ENCODE data around the gene PLXNA4. TPM values are rescaled to one million over a fixed set of nuclear protein-coding genes. Genes with fewer than 3 reads are reported as not detected.
A peak's percentile ranks its signal among the peaks of the same experiment; 100 is the strongest.
"Not testable (repeated sequence)": the region's sequence is repeated elsewhere in the genome, so short reads cannot be mapped to it uniquely, and the experiment has no call there.

PLXNA4 gene
- total RNA-seq, 1 donor from 2014 or later: 17.6 TPM

- intact Hi-C loops (cut with DNase I): no loop called here
- no peak for ATAC-seq
- no peak for DNase-seq (ENCODE audit: missing footprints)
These were observed 393.3 kb downstream of the PLXNA4 start for GRCh38 chr7:132182992-132183391.

GRCh38 chr7:132181946-132182685 is 394.2 kb downstream of the PLXNA4 start:
- DNase-seq (ENCODE audit: missing footprints): no peak

DNA sequence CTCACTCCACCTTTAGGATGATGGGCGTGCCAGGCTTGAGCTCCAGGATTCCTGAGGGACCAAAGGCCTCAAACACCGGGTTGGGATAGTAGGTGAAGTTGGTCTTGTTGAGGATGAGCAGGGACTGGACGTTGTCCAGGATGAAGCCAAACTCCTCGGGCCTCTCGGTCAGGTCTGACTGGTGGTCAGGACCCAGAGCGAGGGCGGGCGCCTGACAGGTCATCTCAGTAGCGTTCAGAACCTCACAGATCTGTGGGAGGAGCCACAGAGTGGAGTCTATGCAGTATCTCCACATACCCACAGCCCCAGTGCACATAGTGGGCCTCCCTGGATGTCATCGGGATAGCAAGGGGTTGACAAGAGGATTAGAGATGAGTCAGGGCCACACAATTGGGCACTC is 394.9 kb downstream of the PLXNA4 start:
- ATAC-seq (no peak), DNase-seq (ENCODE audit: missing footprints) (no peak)
- intact Hi-C loops (cut with DNase I): no loop called here

More at GRCh38 chr7:132181946-132182685, 394.2 kb downstream of the PLXNA4 start:
- intact Hi-C loops (cut with DNase I): no loop called here
- no peak for ATAC-seq

DNA sequence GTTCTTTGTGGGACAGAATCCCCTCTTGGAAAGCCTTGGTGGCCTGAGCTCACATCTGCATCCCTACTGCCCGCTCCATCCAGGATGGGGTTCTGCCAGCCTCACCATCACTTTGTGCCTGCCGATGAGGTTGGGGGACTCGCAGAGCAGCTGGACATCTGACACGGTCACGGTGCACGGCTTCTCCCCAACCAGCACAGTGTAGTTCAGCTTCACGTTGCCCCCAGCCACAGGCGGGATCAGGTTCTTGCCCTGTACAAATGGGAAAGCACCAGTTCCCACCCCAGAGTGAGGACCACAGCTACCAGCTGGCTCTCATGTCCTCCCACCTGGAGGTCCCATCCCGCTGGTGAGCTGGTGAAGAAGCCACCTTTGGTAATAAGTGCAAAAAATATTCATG is 395.8 kb downstream of the PLXNA4 start:
- intact Hi-C loops (cut with DNase I): no loop called here
- ATAC-seq (no peak), DNase-seq (ENCODE audit: missing footprints) (no peak)

DNA sequence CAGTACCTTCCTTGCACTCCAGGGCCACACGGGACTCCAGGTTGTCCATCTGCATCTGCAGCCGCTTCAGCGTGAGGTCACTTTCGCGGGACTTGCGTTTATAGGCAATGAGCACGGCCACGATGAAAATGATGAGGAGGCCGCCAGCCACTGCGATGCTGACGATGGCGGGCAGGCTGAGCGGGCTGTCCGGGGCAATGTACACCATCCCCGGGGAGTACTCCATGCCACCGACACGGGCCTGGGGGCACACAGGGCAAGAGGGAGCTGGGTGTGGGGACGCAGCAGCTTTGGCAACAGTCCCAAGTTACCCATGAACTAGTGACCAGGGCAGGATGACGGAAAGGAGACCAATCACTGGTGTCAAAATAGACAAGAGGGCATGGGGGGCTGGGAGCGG is 396.6 kb downstream of the PLXNA4 start:
- DNase-seq (ENCODE audit: missing footprints) (no peak), ATAC-seq (no peak)
- intact Hi-C loops (cut with DNase I): no loop called here

DNA sequence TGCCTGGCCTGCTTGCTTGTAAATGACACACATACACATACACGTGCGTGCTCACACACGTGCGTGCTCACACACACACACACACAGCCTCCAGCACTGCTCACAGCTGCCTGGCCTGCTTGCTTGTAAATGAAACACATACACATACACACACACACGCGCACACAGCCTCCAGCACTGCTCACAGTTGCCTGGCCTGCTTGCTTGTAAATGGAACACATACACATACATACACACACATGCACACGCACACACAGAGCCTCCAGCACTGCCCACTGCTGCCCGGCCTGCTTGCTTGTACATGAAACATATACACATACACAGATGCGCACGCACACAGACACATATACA is 397.2 kb downstream of the PLXNA4 start:
- intact Hi-C loops (cut with DNase I): no loop called here

DNA sequence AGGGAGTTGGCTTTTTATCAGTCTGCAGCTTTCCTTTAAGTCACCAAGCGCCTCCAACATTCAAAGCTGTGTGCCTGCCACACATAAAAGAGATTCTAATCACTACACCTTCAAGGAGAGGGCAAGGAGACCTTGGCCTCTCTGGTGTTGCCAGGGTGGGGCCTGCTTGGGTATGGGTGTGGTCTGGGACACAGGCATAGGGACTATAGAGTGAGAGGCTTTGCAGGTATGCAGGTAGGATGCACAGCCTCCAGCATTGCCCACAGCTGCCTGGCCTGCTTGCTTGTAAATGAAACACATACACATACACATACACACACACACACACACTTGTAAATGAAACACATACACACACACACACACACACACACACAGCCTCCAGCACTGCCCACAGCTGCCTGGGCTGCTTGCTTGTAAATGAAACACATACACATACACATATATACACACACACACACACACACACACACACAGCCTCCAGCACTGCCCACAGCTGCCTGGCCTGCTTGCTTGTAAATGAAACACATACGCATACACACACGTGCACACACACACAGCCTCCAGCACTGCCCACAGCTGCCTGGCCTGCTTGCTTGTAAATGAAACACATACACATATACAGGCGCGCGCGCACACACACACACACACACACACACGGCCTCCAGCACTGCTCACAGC is 397.7 kb downstream of the PLXNA4 start:
- intact Hi-C loops (cut with DNase I); ATAC-seq; DNase-seq (ENCODE audit: missing footprints): not testable (repeated sequence)

More for the DNA sequence above, 397.2 kb downstream of the PLXNA4 start:
- DNase-seq (ENCODE audit: missing footprints) (no peak), ATAC-seq (no peak)

DNA sequence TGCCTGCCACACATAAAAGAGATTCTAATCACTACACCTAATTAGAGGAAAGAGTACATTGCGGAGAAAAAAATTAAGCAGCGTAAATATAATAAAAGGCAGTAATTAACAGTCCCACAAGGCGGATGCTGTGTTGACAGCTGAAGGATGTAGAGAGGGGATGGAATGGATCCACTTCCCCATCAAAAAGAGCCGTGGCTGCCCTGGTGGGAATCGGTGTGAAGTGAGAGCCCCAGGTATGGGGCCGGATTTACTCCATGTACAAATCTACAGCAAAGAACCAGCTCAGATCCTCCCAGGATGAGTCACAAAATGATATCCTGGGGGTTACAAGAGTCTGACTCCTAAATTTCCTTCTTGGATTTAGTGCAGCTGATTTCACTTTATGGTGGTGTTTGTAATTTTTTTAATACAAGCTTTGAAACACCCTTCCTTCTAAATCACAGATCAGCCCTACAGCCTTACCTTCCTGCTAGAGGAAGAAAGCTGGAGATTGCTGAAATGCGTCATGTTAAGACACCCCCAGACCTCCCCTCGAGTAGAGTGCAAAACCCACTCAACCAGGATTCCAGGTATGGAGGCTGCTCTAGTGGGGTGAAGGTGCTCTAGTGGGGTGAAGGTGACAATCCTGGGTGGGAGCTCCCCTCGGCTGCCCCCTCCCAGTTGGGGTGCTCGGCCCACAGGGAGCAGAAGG is 398.4 kb downstream of the PLXNA4 start:
- ATAC-seq (no peak), DNase-seq (ENCODE audit: missing footprints) (no peak)
- intact Hi-C loops (cut with DNase I): no loop called here

GRCh38 chr7:132176719-132177118 is 399.6 kb downstream of the PLXNA4 start:
- intact Hi-C loops (cut with DNase I): no loop called here
- no peak for DNase-seq (ENCODE audit: missing footprints)
- no peak for ATAC-seq

GRCh38 chr7:132171130-132171576 is 405.1 kb downstream of the PLXNA4 start:
- DNase-seq (ENCODE audit: missing footprints) (no peak), ATAC-seq (peak; percentile 37)
- intact Hi-C loops (cut with DNase I): no loop called here

- ATAC-seq (no peak), DNase-seq (ENCODE audit: missing footprints) (no peak)
- intact Hi-C loops (cut with DNase I): no loop called here
These were observed 406.5 kb downstream of the PLXNA4 start for GRCh38 chr7:132169730-132170129.

GRCh38 chr7:132168239-132168638 is 408.0 kb downstream of the PLXNA4 start:
- DNase-seq (ENCODE audit: missing footprints) (no peak), ATAC-seq (no peak)
- intact Hi-C loops (cut with DNase I): no loop called here

DNA sequence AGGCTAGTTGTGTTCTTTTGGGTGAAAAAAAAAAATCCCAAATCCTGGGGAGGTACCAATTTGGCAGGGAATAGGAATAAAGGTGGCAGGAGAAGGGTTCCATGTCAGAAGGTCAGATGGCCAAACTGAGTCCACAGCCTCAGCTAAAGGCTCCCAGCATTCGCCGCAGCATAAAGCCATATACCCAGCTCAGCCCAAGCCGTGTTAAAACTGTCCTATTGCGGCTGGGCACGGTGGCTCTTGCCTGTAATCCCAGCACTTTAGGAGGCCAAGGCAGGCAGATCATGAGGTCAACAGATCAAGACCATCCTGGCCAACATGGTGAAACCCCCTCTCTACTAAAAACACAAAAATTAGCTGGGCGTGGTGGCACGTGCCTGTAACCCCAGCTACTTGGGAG is 410.6 kb downstream of the PLXNA4 start:
- ATAC-seq; intact Hi-C loops (cut with DNase I): not testable (repeated sequence)

GRCh38 chr7:132164558-132165125 is 411.6 kb downstream of the PLXNA4 start:
- intact Hi-C loops (cut with DNase I): loop anchor here (5.0 kb wide), 1 partner anchor 88 kb away; no protein-coding TSS in a partner anchor
- ATAC-seq: no peak
- DNase-seq (ENCODE audit: missing footprints): no peak

More for the DNA sequence above, 410.6 kb downstream of the PLXNA4 start:
- DNase-seq (ENCODE audit: missing footprints): not testable (repeated sequence)

DNA sequence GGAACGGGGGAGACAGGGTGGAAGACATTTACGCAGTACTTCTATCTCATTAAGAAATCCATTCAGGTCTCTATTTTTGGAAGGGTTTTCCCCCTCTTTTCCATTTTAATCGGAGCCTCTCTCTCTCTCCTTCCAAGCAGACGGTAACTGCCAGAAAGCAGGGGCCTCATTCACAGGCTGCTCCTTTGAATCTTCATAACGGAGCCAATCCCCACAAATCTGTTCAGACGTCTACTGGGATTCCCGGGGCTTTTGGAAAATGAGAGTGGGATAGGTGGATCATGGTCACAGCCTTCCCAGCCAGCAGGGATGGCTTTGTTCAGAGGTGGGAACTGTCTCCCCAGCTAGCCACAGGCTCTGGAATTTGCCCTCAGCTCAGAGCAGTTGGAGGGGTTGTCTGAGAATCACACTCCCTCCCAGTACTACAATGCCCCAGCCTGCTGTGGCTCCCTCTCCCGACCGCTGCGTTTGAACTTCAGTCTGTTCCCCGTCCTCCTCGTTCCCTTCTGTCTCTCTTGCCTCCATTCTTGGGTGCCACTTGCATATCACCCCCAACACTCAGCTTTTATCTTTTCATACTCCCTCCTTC is 413.6 kb downstream of the PLXNA4 start:
- intact Hi-C loops (cut with DNase I): loop anchor here (5.0 kb wide), 1 partner anchor 90 kb away; no protein-coding TSS in a partner anchor
- DNase-seq (ENCODE audit: missing footprints): no peak
- no peak for ATAC-seq

- no peak for ATAC-seq
- intact Hi-C loops (cut with DNase I): loop anchor here (5.0 kb wide), 1 partner anchor 90 kb away; no protein-coding TSS in a partner anchor
- DNase-seq (ENCODE audit: missing footprints): no peak
These were observed 414.3 kb downstream of the PLXNA4 start for GRCh38 chr7:132161976-132162375.

GRCh38 chr7:132161533-132161915 is 414.7 kb downstream of the PLXNA4 start:
- ATAC-seq (no peak), DNase-seq (ENCODE audit: missing footprints) (no peak)
- intact Hi-C loops (cut with DNase I): loop anchor here (5.0 kb wide), 1 partner anchor 91 kb away; no protein-coding TSS in a partner anchor

DNA sequence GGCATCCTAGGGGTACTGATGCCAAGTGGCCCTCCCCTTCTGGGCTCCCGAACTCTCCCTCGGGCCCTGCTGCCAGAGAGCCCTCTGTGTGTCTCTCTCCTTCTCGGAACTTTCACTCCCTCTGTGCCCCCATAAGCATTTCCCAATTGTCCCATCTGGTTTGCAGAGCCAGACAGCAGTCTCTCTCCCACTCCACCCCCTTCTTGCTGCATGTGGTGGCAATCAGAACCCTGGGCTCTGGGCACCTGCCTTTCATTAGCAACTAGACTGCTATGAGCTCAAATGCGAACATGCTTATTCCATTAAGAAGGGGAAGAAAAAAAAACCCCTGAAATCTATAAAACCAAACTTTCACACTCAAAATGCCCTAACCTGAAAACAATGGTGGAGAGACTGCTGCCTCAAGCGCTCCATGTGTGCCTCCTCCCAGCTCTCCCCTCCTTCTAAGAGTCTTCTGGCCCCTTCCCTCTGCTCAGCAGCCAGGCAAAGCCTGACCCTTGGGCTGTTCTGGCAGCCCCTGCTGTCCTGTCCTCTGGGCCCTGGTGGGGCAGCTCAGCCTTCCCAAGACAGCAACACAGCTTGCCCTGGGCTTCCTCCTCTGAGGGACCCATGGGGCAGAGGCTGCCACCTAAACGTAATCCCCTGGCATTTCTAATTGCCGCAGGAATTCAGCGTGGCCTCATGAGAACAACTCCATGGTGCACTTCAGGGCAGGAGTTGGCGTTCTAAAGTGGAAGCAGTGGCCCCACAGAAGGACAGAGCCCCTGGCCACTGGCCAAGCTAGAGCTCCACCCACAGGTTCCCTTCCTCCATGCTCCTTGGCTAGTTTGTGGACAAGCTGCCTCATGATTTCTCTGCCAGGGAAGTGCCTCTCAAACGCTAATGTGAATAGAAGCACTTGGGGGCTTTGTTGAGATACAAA is 415.4 kb downstream of the PLXNA4 start:
- ATAC-seq: peak; percentile 74
- intact Hi-C loops (cut with DNase I): loop anchor here (5.0 kb wide), 1 partner anchor 91 kb away; no protein-coding TSS in a partner anchor
- peak; percentile 78 for DNase-seq (ENCODE audit: missing footprints)

All from Right ventricle myocardium inferior (tissue), 1 donor.